Measurements from ENCODE around the gene CCSER1.
"Not testable (repeated sequence)": the region's sequence is repeated elsewhere in the genome, so short reads cannot be mapped to it uniquely, and the experiment has no call there.

The CCSER1 gene

DNA sequence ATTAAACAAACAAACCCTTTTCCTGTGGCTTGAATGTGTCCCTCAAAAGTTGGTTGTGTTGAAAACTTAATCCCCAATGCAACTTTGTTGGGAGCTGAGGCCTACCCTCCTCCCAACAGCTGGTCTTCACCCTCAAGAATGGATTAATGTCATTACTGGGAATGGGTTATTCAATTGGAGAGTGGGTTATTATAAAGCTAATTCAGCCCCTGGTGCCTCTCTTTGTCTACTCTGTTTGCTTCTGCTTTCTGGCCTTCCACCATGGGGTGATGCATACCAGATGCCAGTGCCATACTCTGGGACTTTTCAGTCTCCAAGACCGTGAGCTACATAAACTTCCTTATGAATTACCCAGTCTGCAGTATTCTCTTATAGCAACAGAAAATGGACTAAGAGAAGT, 706.5 kb downstream of the CCSER1 start:
- no peak for DNase-seq (ENCODE audit: low read depth, low spot score)

DNA sequence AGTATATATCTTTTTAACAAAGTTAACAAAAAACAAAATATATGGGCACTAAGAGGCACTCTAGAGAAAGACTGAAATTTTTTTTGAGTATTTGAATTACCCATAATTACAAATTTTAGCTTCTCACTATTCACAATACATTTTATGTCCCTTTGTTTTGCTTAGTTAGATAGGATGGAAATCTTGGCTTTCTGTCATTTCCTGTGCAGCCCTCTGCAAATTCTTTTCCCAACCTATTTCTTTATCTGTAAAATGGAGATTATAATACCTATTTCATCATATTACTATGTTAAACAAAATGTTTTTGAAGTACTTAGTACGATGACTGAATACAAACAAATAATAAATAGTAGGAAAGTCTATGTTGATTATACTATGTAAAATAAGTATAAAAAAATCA, 710.0 kb downstream of the CCSER1 start:
- DNase-seq (ENCODE audit: low read depth, low spot score) = no peak

DNA sequence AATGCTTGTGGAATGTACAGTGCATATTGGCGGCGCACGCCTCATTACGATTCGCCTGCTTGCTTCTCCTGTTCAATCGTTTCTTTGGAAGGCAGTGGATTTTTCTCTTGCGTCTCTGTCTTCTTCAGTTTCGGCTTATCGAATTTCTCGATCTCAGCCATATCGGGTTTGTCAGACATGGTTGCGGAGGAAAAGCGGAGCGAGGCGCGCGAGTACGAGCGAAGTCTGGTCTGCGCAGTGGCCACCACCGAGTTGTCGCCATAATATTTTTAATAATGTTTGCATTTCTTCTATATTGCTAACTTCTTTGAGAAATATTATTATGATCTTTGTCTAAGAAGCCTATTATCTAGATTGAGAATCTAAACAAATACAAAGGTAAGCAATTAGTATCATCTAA, 711.7 kb downstream of the CCSER1 start:
- DNase-seq (ENCODE audit: low read depth, low spot score) = not testable (repeated sequence)

GRCh38 chr4:90840291-90840690, 713.1 kb downstream of the CCSER1 start:
- no peak for DNase-seq (ENCODE audit: low read depth, low spot score)

GRCh38 chr4:90840828-90841227, 713.6 kb downstream of the CCSER1 start:
- DNase-seq (ENCODE audit: low read depth, low spot score) = no peak

GRCh38 chr4:90841676-90842075, 714.5 kb downstream of the CCSER1 start:
- DNase-seq (ENCODE audit: low read depth, low spot score) = no peak

GRCh38 chr4:90842960-90843359, 715.8 kb downstream of the CCSER1 start:
- no peak for DNase-seq (ENCODE audit: low read depth, low spot score)

DNA sequence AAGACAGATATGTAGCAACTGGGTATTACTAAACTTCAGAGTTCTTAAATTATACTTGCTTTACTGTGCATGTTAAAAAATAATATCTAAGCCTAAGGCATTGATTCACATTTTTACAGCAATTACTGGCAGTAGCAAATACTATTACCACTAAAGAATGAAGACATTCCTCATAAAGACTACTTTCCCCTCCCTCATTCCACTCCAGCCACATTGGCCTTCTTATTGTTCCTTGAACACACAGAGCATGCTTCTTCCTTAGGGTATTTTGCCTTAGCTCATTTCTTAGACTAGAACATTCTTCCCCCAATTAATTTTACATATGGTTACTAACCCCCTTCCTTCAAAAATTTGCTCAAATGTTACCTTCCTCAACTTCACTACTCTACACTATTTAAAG, 717.0 kb downstream of the CCSER1 start:
- no peak for DNase-seq (ENCODE audit: low read depth, low spot score)

DNA sequence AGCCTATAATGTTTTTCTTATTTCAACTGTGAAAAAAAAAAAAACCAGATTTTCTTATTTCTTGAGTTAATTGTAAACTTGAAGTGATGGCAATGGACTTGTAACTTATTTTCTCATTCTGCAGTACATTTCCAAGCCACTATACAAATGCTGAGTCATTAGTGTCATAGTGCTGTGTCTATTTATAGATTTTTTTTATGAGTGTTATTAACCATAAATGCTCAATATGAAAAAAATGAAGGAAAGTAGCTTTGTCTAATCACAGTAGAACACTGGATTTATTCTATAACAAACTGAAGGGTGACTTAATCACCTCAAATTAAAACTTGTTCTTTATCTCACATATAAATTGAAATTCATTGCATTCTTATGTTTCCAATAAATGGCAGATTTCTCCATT, 718.6 kb downstream of the CCSER1 start:
- no peak for DNase-seq (ENCODE audit: low read depth, low spot score)

DNA sequence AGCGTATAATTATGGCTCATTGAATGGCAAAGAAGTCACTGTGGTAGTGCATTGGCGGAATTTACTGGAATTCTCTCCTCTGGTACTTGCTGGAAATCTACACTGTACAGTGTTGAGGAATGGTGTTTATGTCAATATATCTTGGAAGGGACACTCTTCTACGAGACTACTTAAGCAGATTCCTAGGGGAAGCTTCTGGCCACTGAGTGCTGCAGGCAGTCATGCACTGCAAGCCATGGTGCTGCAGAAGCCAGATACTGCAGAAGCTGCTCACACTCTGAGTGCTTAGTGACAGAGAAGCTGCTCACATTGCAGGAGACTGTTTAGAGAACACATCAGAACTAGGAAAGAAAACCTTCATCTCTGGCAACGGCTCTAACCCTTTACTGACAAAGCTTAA, 725.0 kb downstream of the CCSER1 start:
- no peak for DNase-seq (ENCODE audit: low read depth, low spot score)

- DNase-seq (ENCODE audit: low read depth, low spot score) = no peak
Measured at GRCh38 chr4:90855111-90855510, 727.9 kb downstream of the CCSER1 start.

GRCh38 chr4:90857081-90857820, 730.1 kb downstream of the CCSER1 start:
- no peak for DNase-seq (ENCODE audit: low read depth, low spot score)

GRCh38 chr4:90875791-90876190, 748.6 kb downstream of the CCSER1 start:
- no peak for DNase-seq (ENCODE audit: low read depth, low spot score)

GRCh38 chr4:90876296-90876695, 749.1 kb downstream of the CCSER1 start:
- no peak for DNase-seq (ENCODE audit: low read depth, low spot score)

DNA sequence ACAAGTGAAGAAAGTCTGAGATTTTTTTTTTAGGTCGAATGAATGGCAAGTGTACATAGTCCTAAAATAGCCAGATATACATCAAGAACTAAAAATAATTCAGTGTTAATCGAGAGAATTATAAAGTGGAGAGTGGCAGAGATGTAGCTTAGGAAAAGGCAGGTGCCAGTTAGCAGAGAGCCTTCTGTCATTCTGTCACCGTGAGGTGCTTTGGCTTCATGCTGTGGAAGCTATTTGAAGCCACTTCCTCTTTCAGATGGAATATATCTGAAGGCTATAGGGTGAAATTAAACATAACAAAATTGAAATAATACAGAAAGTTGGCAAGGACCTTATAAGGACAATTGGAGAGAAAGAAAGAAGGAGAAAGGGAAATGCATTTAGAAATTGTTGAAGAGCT, 756.3 kb downstream of the CCSER1 start:
- DNase-seq (ENCODE audit: low read depth, low spot score) = no peak

GRCh38 chr4:90888571-90888970, 761.4 kb downstream of the CCSER1 start:
- no peak for DNase-seq (ENCODE audit: low read depth, low spot score)

DNA sequence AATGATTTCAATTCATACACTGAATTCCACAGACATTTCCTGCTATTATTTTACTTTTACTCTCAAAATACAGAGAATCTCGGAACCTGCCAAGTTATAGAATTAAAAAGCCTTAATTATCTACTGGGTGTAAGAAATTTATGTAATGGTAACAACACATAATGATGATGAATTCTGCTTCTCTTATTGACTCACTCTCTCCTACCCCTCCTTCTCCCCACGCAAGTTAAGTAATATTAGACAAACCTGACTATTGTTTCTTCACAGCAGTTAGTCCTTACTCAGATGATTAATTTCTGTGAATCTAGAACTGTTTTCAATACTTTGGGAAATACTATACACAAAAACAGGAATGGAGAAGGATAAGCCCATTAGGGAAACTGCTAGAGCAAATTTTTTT, 762.0 kb downstream of the CCSER1 start:
- DNase-seq (ENCODE audit: low read depth, low spot score) = no peak

GRCh38 chr4:90903413-90903812, 776.2 kb downstream of the CCSER1 start:
- not testable (repeated sequence) for DNase-seq (ENCODE audit: low read depth, low spot score)

GRCh38 chr4:90904021-90904420, 776.8 kb downstream of the CCSER1 start:
- no peak for DNase-seq (ENCODE audit: low read depth, low spot score)

GRCh38 chr4:90906239-90906638, 779.0 kb downstream of the CCSER1 start:
- no peak for DNase-seq (ENCODE audit: low read depth, low spot score)

DNA sequence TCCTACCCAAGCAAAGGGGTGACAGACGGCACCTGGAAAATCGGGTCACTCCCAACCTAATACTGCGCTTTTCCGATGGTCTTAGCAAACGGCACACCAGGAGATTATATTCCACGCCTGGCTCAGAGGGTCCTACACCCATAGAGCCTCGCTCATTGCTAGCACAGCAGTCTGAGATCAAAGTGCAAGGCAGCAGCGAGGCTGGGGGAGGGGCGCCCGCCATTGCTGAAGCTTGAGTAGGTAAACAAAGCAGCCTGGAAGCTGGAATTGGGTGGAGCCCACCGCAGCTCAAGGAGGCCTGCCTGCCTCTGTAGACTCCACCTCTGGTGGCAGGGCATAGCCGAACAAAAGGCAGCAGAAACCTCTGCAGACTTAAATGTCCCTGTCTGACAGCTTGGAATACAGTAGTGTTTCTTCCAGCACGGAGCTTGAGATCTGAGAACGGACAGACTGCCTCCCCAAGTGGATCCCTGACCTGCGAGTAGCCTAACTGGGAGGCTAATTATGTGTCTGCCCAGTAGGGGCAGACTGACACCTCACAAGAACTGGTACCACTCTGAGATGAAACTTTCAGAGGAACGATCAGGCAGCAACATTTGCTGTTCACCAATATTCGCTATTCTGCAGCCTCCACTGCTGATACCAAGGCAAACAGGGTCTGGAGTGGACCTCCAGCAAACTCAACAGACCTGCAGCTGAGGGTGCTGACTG, 784.7 kb downstream of the CCSER1 start:
- DNase-seq (ENCODE audit: low read depth, low spot score) = not testable (repeated sequence)

GRCh38 chr4:90922174-90922573, 795.0 kb downstream of the CCSER1 start:
- DNase-seq (ENCODE audit: low read depth, low spot score) = no peak

DNA sequence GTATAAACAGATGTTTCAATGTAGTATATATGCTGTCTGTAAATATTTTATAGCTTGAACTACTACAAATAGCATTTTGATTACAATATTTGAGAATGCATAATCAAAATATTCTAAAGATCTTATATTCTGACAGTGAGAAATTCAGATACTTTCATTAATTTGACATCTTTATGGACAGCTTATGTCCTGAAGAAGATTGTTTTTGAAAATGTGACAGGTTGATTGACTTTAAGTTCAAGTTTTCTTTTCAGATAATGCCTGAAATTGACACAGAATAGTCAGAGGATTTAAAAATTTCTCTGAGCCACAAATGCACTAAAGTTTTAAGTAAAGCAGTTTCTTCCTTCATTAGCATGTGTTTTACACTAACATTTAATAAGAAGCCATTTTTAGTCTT, 799.8 kb downstream of the CCSER1 start:
- DNase-seq (ENCODE audit: low read depth, low spot score) = no peak

All from smooth muscle cell of the brain vasculature (primary cell).